ENCODE results near the gene KATNB1. TPM values are rescaled to one million over a fixed set of nuclear protein-coding genes. Genes with fewer than 3 reads are reported as not detected.
"Not testable (repeated sequence)": the region's sequence is repeated elsewhere in the genome, so short reads cannot be mapped to it uniquely, and the experiment has no call there.

KATNB1 gene
- total RNA-seq, 1 experiment from 2014 or later: 37.7 TPM

GRCh38 chr16:57795431-57795878, 59.9 kb downstream of the KATNB1 start:
- H3F3A ChIP-seq (ENCODE audit: low read length, unreplicated experiment): no peaks in the 10 kb centered on the region
- ATAC-seq: peak; percentile 64
- TF ChIP-seq CTCF (conservative IDR thresholded peaks at IDR 0.05; ENCODE audit: low read depth, low read length): peak; percentile 64
- no peak for TF ChIP-seq EZH2 (IDR thresholded peaks at IDR 0.05; ENCODE audit: low read length, unreplicated experiment)

GRCh38 chr16:57796014-57796413, 60.4 kb downstream of the KATNB1 start:
- POLR2A ChIA-PET (ENCODE audit: unreplicated experiment): not testable (repeated sequence)

More at GRCh38 chr16:57795431-57795878, 59.9 kb downstream of the KATNB1 start:
- DNase-seq: peak; percentile 72
- Histone ChIP-seq H3K27me3 (ENCODE audit: low read length) (no peaks in the 10 kb centered on the region), H3K9me2 (replicated peaks; ENCODE audit: low read length) (no peaks in the 10 kb centered on the region), H3K4me3 (ENCODE audit: low read length) (no peak overlapping the region), H3K27ac (ENCODE audit: low read length) (no peak overlapping the region), H4K20me1 (ENCODE audit: low read length) (no peaks in the 10 kb centered on the region), H3K4me2 (ENCODE audit: low read length) (no peak overlapping the region), H3K79me2 (ENCODE audit: low read length) (peaks cover 4% of the 10 kb centered on the region), H3K9ac (ENCODE audit: low read length) (no peak overlapping the region), H3K36me3 (ENCODE audit: low read depth, low read length) (no peaks in the 10 kb centered on the region), H3K9me3 (ENCODE audit: low read length) (no peaks in the 10 kb centered on the region), H2AFZ (ENCODE audit: low read length) (no peak overlapping the region), H3K4me1 (ENCODE audit: insufficient read depth, low read length) (peaks cover 34% of the 10 kb centered on the region)
- intact Hi-C loops (cut with micrococcal nuclease): loop anchor here (2.0 kb wide), 1 partner anchor 67 kb away; no protein-coding TSS in a partner anchor
- ChIA-PET CTCF (interaction anchor here (0.6 to 1.1 kb wide), 4 partner anchors 21 to 68 kb away, joined by 3 to 9 read pairs (median 3); no protein-coding TSS in a partner anchor), POLR2A (ENCODE audit: unreplicated experiment) (no interaction called here)
- no TSS peak for BruUV-seq (replicated peaks)

GRCh38 chr16:57797216-57797525, 61.6 kb downstream of the KATNB1 start:
- peak overlapping the region; percentile 87 for H3K4me2 ChIP-seq (ENCODE audit: low read length)
- intact Hi-C loops (cut with micrococcal nuclease): no loop called here
- no peaks in the 10 kb centered on the region for H3K36me3 ChIP-seq (ENCODE audit: low read depth, low read length)
- H3K9me2 ChIP-seq (replicated peaks; ENCODE audit: low read length): no peaks in the 10 kb centered on the region
- ATAC-seq (no peak), DNase-seq (no peak)
- H3K27me3 ChIP-seq (ENCODE audit: low read length): no peaks in the 10 kb centered on the region
- BruUV-seq (replicated peaks): no TSS peak
- peaks cover 47% of the 10 kb centered on the region for H3K4me1 ChIP-seq (ENCODE audit: insufficient read depth, low read length)
- H3K9me3 ChIP-seq (ENCODE audit: low read length): no peaks in the 10 kb centered on the region
- peaks cover 20% of the 10 kb centered on the region for H3K79me2 ChIP-seq (ENCODE audit: low read length)
- CTCF ChIA-PET: no interaction called here
- H2AFZ ChIP-seq (ENCODE audit: low read length): no peak overlapping the region
- peak overlapping the region; percentile 48 for H3K9ac ChIP-seq (ENCODE audit: low read length)
- H3K4me3 ChIP-seq (ENCODE audit: low read length): peak overlapping the region; percentile 59
- no peaks in the 10 kb centered on the region for H4K20me1 ChIP-seq (ENCODE audit: low read length)
- POLR2A ChIA-PET (ENCODE audit: unreplicated experiment): no interaction called here
- peak overlapping the region; percentile 80 for H3K27ac ChIP-seq (ENCODE audit: low read length)
- no peaks in the 10 kb centered on the region for H3F3A ChIP-seq (ENCODE audit: low read length, unreplicated experiment)
- no peak for TF ChIP-seq EZH2 (IDR thresholded peaks at IDR 0.05; ENCODE audit: low read length, unreplicated experiment)
- no peak for TF ChIP-seq EZH2phosphoT487 (IDR thresholded peaks at IDR 0.05; ENCODE audit: borderline replicate concordance, low read length)
- TF ChIP-seq CTCF (conservative IDR thresholded peaks at IDR 0.05; ENCODE audit: low read depth, low read length): no peak

More at GRCh38 chr16:57796014-57796413, 60.4 kb downstream of the KATNB1 start:
- BruUV-seq (replicated peaks); H3K9me3 ChIP-seq (ENCODE audit: low read length); H3K36me3 ChIP-seq (ENCODE audit: low read depth, low read length); ATAC-seq; H3K4me3 ChIP-seq (ENCODE audit: low read length); H3K27ac ChIP-seq (ENCODE audit: low read length); H3K9ac ChIP-seq (ENCODE audit: low read length); intact Hi-C loops (cut with micrococcal nuclease); H3F3A ChIP-seq (ENCODE audit: low read length, unreplicated experiment); H4K20me1 ChIP-seq (ENCODE audit: low read length); H3K27me3 ChIP-seq (ENCODE audit: low read length); H2AFZ ChIP-seq (ENCODE audit: low read length); H3K4me2 ChIP-seq (ENCODE audit: low read length); DNase-seq; H3K79me2 ChIP-seq (ENCODE audit: low read length); H3K9me2 ChIP-seq (replicated peaks; ENCODE audit: low read length): not testable (repeated sequence)
- peaks cover 39% of the 10 kb centered on the region for H3K4me1 ChIP-seq (ENCODE audit: insufficient read depth, low read length)
- CTCF ChIA-PET: interaction anchor here (0.6 to 1.1 kb wide), 3 partner anchors 56 to 67 kb away, joined by 3 to 9 read pairs (median 3); no protein-coding TSS in a partner anchor
